Ovary (tissue), 9 donors: ENCODE measurements around the gene DYNC1H1. TPM values are rescaled to one million over a fixed set of nuclear protein-coding genes. Genes with fewer than 3 reads are reported as not detected.
"Not testable (repeated sequence)": the region's sequence is repeated elsewhere in the genome, so short reads cannot be mapped to it uniquely, and the experiment has no call there.

Experiments used
- DNase-seq, 5 donors: peaks; one replicate each; pipeline ENCODE4 v3.0.0-alpha.2; 2019 to 2020
- H3K27ac ChIP-seq, 2 donors: fragments of 200-600 bp; one replicate each; pipeline versions ENCODE4 v1.5.1 to v1.8.0; 2019 to 2022
- H3K27me3 ChIP-seq: fragments of 200-600 bp; one replicate; pipeline ENCODE4 v1.8.0; 2022
- H3K36me3 ChIP-seq: fragments of 200-600 bp; sonication (generic); one replicate; pipeline ENCODE4 v1.5.1; 2019
- H3K4me1 ChIP-seq: one replicate; pipeline ENCODE4 v1.8.1; 2013; ENCODE audit warnings: mild to moderate bottlenecking, moderate library complexity; ENCODE audit not compliant: insufficient read depth
- H3K4me3 ChIP-seq: fragments of 200-600 bp; sonication (generic); one replicate; pipeline ENCODE4 v1.5.1; 2017
- H3K9me3 ChIP-seq, 2 donors: fragments of 200-600 bp in 1 of 2; sonication (generic) in 1 of 2; one replicate each; pipeline versions ENCODE4 v1.5.1 to v1.8.1; 2013 to 2019; ENCODE audit warnings: mild to moderate bottlenecking in 1 of 2, moderate library complexity in 1 of 2
- CTCF ChIP-seq, 3 donors: fragments of 450-650 bp in 2 of 3; fragments of 200-600 bp in 1 of 3; IDR thresholded peaks; one replicate each; pipeline versions ENCODE4 v1.5.1 to v1.8.0; 2016 to 2022; ENCODE audit warnings: antibody characterized with exemption in 3 of 3, mild to moderate bottlenecking in 1 of 3
- EP300 ChIP-seq: sonication (generic); formaldehyde crosslinking; IDR thresholded peaks from one replicate; pipeline ENCODE4 v1.6.1; 2017; ENCODE audit warnings: antibody characterized with exemption
- POLR2A ChIP-seq: fragments of 450-650 bp; IDR thresholded peaks from one replicate; pipeline ENCODE4 v1.6.1; 2017; ENCODE audit warnings: antibody characterized with exemption, mild to moderate bottlenecking, moderate library complexity
- WGBS, 3 donors: extraction: QIAGEN DNeasy Blood & Tissue Kit in 1 of 3; methylation state at CpG; one replicate each; pipeline versions ENCODE4 v1.1.5 to v1.1.7; 2013 to 2017; 5-methylcytosine and 5-hydroxymethylcytosine counted together
- intact Hi-C, 4 donors: fragments of 100-400 bp; cut with DNase I; formaldehyde crosslinking; loops; one replicate each; pipeline versions ENCODE4 v1.11.0 to v1.15.1; 2022 to 2023
- polyA plus RNA-seq, 2 donors: library from polyadenylated mRNA; stranded (reverse); fragments of 200-250 nt in 1 of 2; fragments of 350-450 nt in 1 of 2; fragmentation: Illumina TruSeq in 1 of 2; extraction: RNeasy Lipid Tissue Mini Kit (QIAGEN cat#74804) in 1 of 2; gene quantifications; one replicate each; pipeline ENCODE4 v1.2.3, GENCODE V29; 2013 to 2014
- total RNA-seq, 7 donors: library from RNA; depleted of rRNA in 2 of 7; stranded (reverse); fragments of >200 nt in 2 of 7; fragmentation: NEBNext Ultra II Directional in 3 of 7; extraction: Animal tissue kit (Norgen Biotek cat#: 25700) in 3 of 7; gene quantifications; one replicate each; pipeline versions ENCODE4 v1.1.0 to v1.2.4, GENCODE V29; 2016 to 2023
- donor health status: DM: no; HTN: no; CAD: no; lungs with moderate emphysema.
- donor health status: DM: no; HTN: no; CAD: no.
- donor health status: Bipolar disorder and iron deficiency.
- donor health status: DM: yes; HTN: yes; CAD: no.
- donor health status: DM: no; HTN: no; CAD: no.
- donor health status: DM: yes; HTN: yes; CAD: no.

The DYNC1H1 gene
- total and polyA plus RNA-seq, 9 donors: 130 to 373 (median 246) TPM

- H3K27me3 ChIP-seq: no peaks in the 10 kb centered on the region
- H3K9me3 ChIP-seq: no peaks in the 10 kb centered on the region
- WGBS, 3 donors: 64 to 72% (median 67%) methylated on average over 7 of the region's 7 CpGs
- DNase-seq: no peak
- no peak overlapping the region for H3K4me3 ChIP-seq
- intact Hi-C loops: no loop called here
- H3K36me3 ChIP-seq: no peaks in the 10 kb centered on the region
- no peak overlapping the region for H3K27ac ChIP-seq
- TF ChIP-seq POLR2A: no peak
- TF ChIP-seq CTCF (IDR thresholded peaks at IDR 0.05): no peak
- no peak for TF ChIP-seq EP300
- no peaks in the 10 kb centered on the region for H3K4me1 ChIP-seq
These were observed 93.8 kb downstream of the DYNC1H1 start for GRCh38 chr14:102058146-102058545.

- H3K27ac ChIP-seq: no peak overlapping the region
- DNase-seq: no peak
- 51 to 58% (median 55%) methylated on average over 5 of the region's 5 CpGs for WGBS, 3 donors
- no peak for TF ChIP-seq EP300
- TF ChIP-seq POLR2A: no peak
- no peak for TF ChIP-seq CTCF (IDR thresholded peaks at IDR 0.05)
- H3K27me3 ChIP-seq: no peaks in the 10 kb centered on the region
- H3K36me3 ChIP-seq: no peaks in the 10 kb centered on the region
- H3K9me3 ChIP-seq: no peaks in the 10 kb centered on the region
- H3K4me3 ChIP-seq: no peak overlapping the region
- no peaks in the 10 kb centered on the region for H3K4me1 ChIP-seq
- intact Hi-C loops: no loop called here
These were observed 94.6 kb downstream of the DYNC1H1 start for GRCh38 chr14:102058961-102059360.

- TF ChIP-seq POLR2A (no peak), EP300 (no peak), CTCF (IDR thresholded peaks at IDR 0.05) (peak in 1 of 3 donors; percentile 29)
- Histone ChIP-seq H3K36me3 (no peaks in the 10 kb centered on the region), H3K4me3 (no peak overlapping the region), H3K9me3 (no peaks in the 10 kb centered on the region), H3K27me3 (no peaks in the 10 kb centered on the region), H3K27ac (no peak overlapping the region), H3K4me1 (no peaks in the 10 kb centered on the region)
- WGBS, 3 donors: 18 to 20% (median 18%) methylated on average over 23 to 26 of the region's 26 CpGs
- intact Hi-C loops: no loop called here
- DNase-seq: peak; percentile 73 to 88 (median 81)
These were observed 98.9 kb downstream of the DYNC1H1 start for GRCh38 chr14:102063109-102063807.

DNA sequence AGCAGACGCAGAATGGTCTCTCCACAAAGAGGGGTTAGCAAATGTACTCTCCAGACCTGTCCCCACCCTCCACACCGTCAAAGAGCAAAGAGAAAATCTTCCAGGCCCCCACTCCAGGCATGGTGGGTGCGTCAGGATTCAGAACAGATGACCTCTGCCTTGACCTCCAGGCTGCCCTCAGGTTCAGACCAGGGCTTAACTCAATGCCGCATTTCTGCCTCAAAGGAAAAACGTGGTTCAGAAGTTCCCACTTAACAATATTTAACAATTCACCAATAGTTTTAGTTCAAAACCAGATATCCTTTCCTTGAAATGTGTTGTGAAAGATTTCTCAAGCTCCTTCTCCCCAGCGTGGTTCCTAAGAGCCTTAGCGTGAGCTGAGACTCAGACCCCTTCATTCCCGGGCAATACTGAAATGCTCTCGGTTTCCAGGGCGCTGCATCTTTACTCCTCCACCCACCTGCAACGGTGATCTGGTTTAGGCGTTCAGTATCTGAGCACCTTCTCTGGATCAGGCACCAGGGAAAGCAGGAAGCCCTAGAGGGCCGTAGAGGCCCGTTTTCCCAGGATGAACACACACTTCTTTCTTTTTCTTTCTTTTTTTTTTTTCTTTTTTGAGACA, 99.5 kb downstream of the DYNC1H1 start:
- H3K27ac ChIP-seq: peak overlapping the region in 1 of 2 donors; percentile 12

GRCh38 chr14:102064590-102064989, 100.2 kb downstream of the DYNC1H1 start:
- H3K9me3 ChIP-seq, H3K4me1 ChIP-seq, H3K36me3 ChIP-seq, H3K27ac ChIP-seq, H3K27me3 ChIP-seq, H3K4me3 ChIP-seq, intact Hi-C loops: not testable (repeated sequence)
- 87 to 96% (median 88%) methylated on average over 8 of the region's 8 CpGs for WGBS, 3 donors
- peak in 1 of 5 donors; percentile 25 for DNase-seq

More for the DNA sequence above, 99.5 kb downstream of the DYNC1H1 start:
- WGBS, 3 donors: 43 to 54% (median 43%) methylated on average over 14 of the region's 14 CpGs
- TF ChIP-seq CTCF (IDR thresholded peaks at IDR 0.05): no peak
- no peak for TF ChIP-seq EP300
- TF ChIP-seq POLR2A: no peak
- H3K27me3 ChIP-seq: no peaks in the 10 kb centered on the region
- H3K4me3 ChIP-seq: no peak overlapping the region
- no peaks in the 10 kb centered on the region for H3K9me3 ChIP-seq
- peak in 1 of 5 donors; percentile 33 for DNase-seq
- H3K4me1 ChIP-seq: no peaks in the 10 kb centered on the region
- no peaks in the 10 kb centered on the region for H3K36me3 ChIP-seq
- intact Hi-C loops: no loop called here
